Caco-2 (cell line): Measurements from ENCODE around the gene PPP2R1A. TPM values are rescaled to one million over a fixed set of nuclear protein-coding genes. Genes with fewer than 3 reads are reported as not detected.

ENCODE experiments used
- BruUV-seq: library from RNA; stranded (reverse); fragments of 400-500 nt; replicated peaks from 2 replicates; lab custom pipeline; 2021; lab: Mats Ljungman, UMichigan
- CTCF ChIA-PET: fragments of 300-600 bp; sonication (Branson Sonifier 250); formaldehyde crosslinking; loops from one replicate; lab custom pipeline; 2022; ENCODE audit warnings: antibody characterized with exemption; lab: Charles Lee
- POLR2A ChIA-PET: fragments of 300-600 bp; sonication (Branson Sonifier 250); formaldehyde crosslinking; loops from one replicate; lab custom pipeline; 2022; ENCODE audit warnings: antibody characterized with exemption; lab: Charles Lee
- DNase-seq, 2 experiments: peaks; one replicate each; pipeline versions ENCODE4 v3.0.0 to v3.0.0-alpha.2; 2020 to 2022
- H3K27me3 ChIP-seq: replicated peaks from 2 replicates; pipeline ENCODE4 v1.6.0; 2011; ENCODE audit warnings: low read length; ENCODE audit not compliant: control insufficient read depth, insufficient read depth
- H3K36me3 ChIP-seq: 2 replicates; pipeline ENCODE4 v1.5.1; 2011; ENCODE audit warnings: low read length; ENCODE audit not compliant: control insufficient read depth, insufficient read depth
- H3K4me1 ChIP-seq: fragments of 250-450 bp; sonication (Bioruptor Pico); 2 replicates; pipeline ENCODE4 v1.5.1; 2020; ENCODE audit warnings: mild to moderate bottlenecking
- H3K4me3 ChIP-seq: 2 replicates; pipeline ENCODE4 v1.5.1; 2011; ENCODE audit warnings: low read depth, mild to moderate bottlenecking, control low read depth, low read length
- H3K9me3 ChIP-seq: fragments of 250-450 bp; sonication (Bioruptor Pico); 2 replicates; pipeline ENCODE4 v1.5.1; 2020; ENCODE audit warnings: mild to moderate bottlenecking, moderate library complexity
- H3K27ac Mint-ChIP-seq: one replicate; pipeline ENCODE4 v1.8.0; 2022; ENCODE audit warnings: mixed read lengths; ENCODE audit not compliant: unreplicated experiment
- H3K27me3 Mint-ChIP-seq: one replicate; pipeline ENCODE4 v1.8.0; 2022; ENCODE audit warnings: mixed read lengths; ENCODE audit not compliant: insufficient read depth, unreplicated experiment
- H3K36me3 Mint-ChIP-seq: one replicate; pipeline ENCODE4 v1.8.0; 2022; ENCODE audit warnings: mild to moderate bottlenecking, mixed read lengths; ENCODE audit not compliant: insufficient read depth, unreplicated experiment
- H3K4me1 Mint-ChIP-seq: one replicate; pipeline ENCODE4 v1.8.0; 2022; ENCODE audit warnings: low read depth, mixed read lengths; ENCODE audit not compliant: unreplicated experiment
- H3K4me3 Mint-ChIP-seq: one replicate; pipeline ENCODE4 v1.8.0; 2022; ENCODE audit warnings: mild to moderate bottlenecking, moderate library complexity, mixed read lengths; ENCODE audit not compliant: unreplicated experiment
- H3K9me3 Mint-ChIP-seq: one replicate; pipeline ENCODE4 v1.8.0; 2022; ENCODE audit warnings: mixed read lengths; ENCODE audit not compliant: unreplicated experiment
- intact Hi-C: fragments of 100-400 bp; cut with micrococcal nuclease; formaldehyde crosslinking; loops from one replicate; pipeline ENCODE4 v1.10.0; 2022; ENCODE audit not compliant: unreplicated experiment
- total RNA-seq: library from RNA; stranded (reverse); gene quantifications from 2 replicates; pipeline ENCODE4 v1.2.3, GENCODE V29; 2022
- TF ChIP-seq, protein P1 (sequence below), 2 experiments: fragments of 200-600 bp in 1 of 2; IDR thresholded peaks; 1 replicate in 1 of 2; 2 replicates in 1 of 2; pipeline versions ENCODE4 v1.5.1 to v1.8.0; 2011 to 2022; ENCODE audit warnings: antibody characterized with exemption in 1 of 2, control low read depth in 1 of 2, inconsistent platforms in 1 of 2, low read depth in 1 of 2, low read length in 1 of 2, mild to moderate bottlenecking in 1 of 2, moderate library complexity in 1 of 2; ENCODE audit not compliant: insufficient read depth in 1 of 2, severe bottlenecking in 1 of 2, unreplicated experiment in 1 of 2

The PPP2R1A gene
- total RNA-seq, 1 experiment from 2014 or later, result 279 TPM

DNA sequence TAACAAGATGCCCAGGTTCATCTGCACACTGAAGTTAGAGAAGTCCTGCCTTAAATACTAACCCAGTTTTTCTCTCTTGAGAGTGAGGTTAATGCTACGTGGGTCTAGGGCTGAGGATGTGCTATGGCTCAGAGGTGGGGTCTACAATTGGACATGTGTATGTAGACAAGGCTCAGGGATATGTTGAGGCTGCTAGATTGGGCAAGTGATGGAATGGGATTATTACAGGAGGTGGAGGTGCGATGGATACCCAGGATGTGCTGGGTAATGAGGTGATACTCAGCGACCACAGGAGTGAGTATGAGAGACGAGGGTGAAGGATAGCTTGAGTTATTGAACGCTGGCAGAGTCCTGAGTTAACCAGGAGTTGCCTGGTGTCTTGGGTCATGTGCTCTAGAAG is 38.1 kb downstream of the PPP2R1A start:
- TF ChIP-seq, protein P1, sequence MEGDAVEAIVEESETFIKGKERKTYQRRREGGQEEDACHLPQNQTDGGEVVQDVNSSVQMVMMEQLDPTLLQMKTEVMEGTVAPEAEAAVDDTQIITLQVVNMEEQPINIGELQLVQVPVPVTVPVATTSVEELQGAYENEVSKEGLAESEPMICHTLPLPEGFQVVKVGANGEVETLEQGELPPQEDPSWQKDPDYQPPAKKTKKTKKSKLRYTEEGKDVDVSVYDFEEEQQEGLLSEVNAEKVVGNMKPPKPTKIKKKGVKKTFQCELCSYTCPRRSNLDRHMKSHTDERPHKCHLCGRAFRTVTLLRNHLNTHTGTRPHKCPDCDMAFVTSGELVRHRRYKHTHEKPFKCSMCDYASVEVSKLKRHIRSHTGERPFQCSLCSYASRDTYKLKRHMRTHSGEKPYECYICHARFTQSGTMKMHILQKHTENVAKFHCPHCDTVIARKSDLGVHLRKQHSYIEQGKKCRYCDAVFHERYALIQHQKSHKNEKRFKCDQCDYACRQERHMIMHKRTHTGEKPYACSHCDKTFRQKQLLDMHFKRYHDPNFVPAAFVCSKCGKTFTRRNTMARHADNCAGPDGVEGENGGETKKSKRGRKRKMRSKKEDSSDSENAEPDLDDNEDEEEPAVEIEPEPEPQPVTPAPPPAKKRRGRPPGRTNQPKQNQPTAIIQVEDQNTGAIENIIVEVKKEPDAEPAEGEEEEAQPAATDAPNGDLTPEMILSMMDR (IDR thresholded peaks at IDR 0.05; ENCODE audit: insufficient read depth in 1 of 2, low read depth in 1 of 2, low read length in 1 of 2, severe bottlenecking in 1 of 2, unreplicated experiment in 1 of 2), result no peak
- DNase-seq, result no peak
- no peak overlapping the region for H3K27ac Mint-ChIP-seq
- peaks cover 67% of the 10 kb centered on the region for H3K36me3 Mint-ChIP-seq
- H3K9me3 Mint-ChIP-seq, result peaks cover 11% of the 10 kb centered on the region
- no TSS peak for BruUV-seq
- ChIA-PET POLR2A (no interaction called here), CTCF (no interaction called here)
- Histone ChIP-seq H3K27me3 (no peaks in the 10 kb centered on the region), H3K4me1 (no peaks in the 10 kb centered on the region), H3K36me3 (peaks cover 5% of the 10 kb centered on the region), H3K9me3 (no peaks in the 10 kb centered on the region), H3K4me3 (no peak overlapping the region)
- intact Hi-C loops, result no loop called here
- H3K27me3 Mint-ChIP-seq, result no peaks in the 10 kb centered on the region
- H3K4me3 Mint-ChIP-seq, result no peak overlapping the region
- no peaks in the 10 kb centered on the region for H3K4me1 Mint-ChIP-seq

- BruUV-seq, result no TSS peak
- peaks cover 20% of the 10 kb centered on the region for H3K9me3 Mint-ChIP-seq
- H3K27ac Mint-ChIP-seq, result no peak overlapping the region
- H3K4me3 Mint-ChIP-seq, result no peak overlapping the region
- no peaks in the 10 kb centered on the region for H3K4me1 Mint-ChIP-seq
- DNase-seq, result no peak
- CTCF ChIA-PET, result interaction anchor here (1.1 kb wide), 1 partner anchor 19 kb away, joined by 3 read pairs; no protein-coding TSS in a partner anchor
- intact Hi-C loops, result no loop called here
- no peaks in the 10 kb centered on the region for H3K27me3 ChIP-seq
- TF ChIP-seq, protein P1 (IDR thresholded peaks at IDR 0.05; ENCODE audit: insufficient read depth in 1 of 2, low read depth in 1 of 2, low read length in 1 of 2, severe bottlenecking in 1 of 2, unreplicated experiment in 1 of 2), result no peak
- H3K9me3 ChIP-seq, result no peaks in the 10 kb centered on the region
- no peaks in the 10 kb centered on the region for H3K4me1 ChIP-seq
- POLR2A ChIA-PET, result interaction anchor here (1.2 kb wide), 1 partner anchor 40 kb away, joined by 4 read pairs; the partner anchor contains the start of gene PPP2R1A
- H3K4me3 ChIP-seq, result no peak overlapping the region
- H3K36me3 Mint-ChIP-seq, result peaks cover 52% of the 10 kb centered on the region
- no peaks in the 10 kb centered on the region for H3K27me3 Mint-ChIP-seq
- peaks cover 3% of the 10 kb centered on the region for H3K36me3 ChIP-seq
Observed at GRCh38 chr19:52229524-52229923, 39.7 kb downstream of the PPP2R1A start.

DNA sequence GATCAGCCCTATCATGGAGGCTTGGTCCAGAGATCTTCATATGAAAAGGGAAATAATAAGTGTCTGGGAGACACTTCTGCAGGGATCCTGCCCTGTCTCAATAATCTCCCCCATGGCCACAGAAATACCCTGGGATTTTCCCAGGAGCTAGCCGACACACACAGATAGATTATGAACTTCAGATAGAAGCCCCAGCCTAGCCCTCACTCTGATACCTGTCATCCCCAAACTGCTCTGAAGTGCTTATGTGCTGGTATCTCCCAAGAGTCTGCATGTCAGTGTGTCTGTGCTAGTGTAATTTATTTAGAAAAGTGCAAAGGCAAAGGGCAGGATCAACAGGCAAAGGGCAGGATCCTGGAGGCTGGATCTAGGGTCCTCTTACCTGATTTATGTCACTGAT is 40.8 kb downstream of the PPP2R1A start:
- Mint-ChIP-seq H3K27me3 (no peaks in the 10 kb centered on the region), H3K9me3 (peaks cover 30% of the 10 kb centered on the region), H3K27ac (no peak overlapping the region), H3K4me1 (no peaks in the 10 kb centered on the region), H3K4me3 (no peak overlapping the region), H3K36me3 (peaks cover 40% of the 10 kb centered on the region)
- H3K4me3 ChIP-seq, result no peak overlapping the region
- TF ChIP-seq, protein P1 (IDR thresholded peaks at IDR 0.05; ENCODE audit: insufficient read depth in 1 of 2, low read depth in 1 of 2, low read length in 1 of 2, severe bottlenecking in 1 of 2, unreplicated experiment in 1 of 2), result no peak
- CTCF ChIA-PET, result no interaction called here
- BruUV-seq, result no TSS peak
- no peak for DNase-seq
- no peaks in the 10 kb centered on the region for H3K4me1 ChIP-seq
- no peaks in the 10 kb centered on the region for H3K9me3 ChIP-seq
- POLR2A ChIA-PET, result interaction anchor here (1.0 kb wide), 1 partner anchor 41 kb away, joined by 3 read pairs; the partner anchor contains the start of gene PPP2R1A
- no peaks in the 10 kb centered on the region for H3K27me3 ChIP-seq
- intact Hi-C loops, result no loop called here
- peaks cover 3% of the 10 kb centered on the region for H3K36me3 ChIP-seq
